ENCODE measurements around the gene WFS1. TPM values are rescaled to one million over a fixed set of nuclear protein-coding genes. Genes with fewer than 3 reads are reported as not detected.

The WFS1 gene
- total and polyA plus RNA-seq, 2 of the 8 experiments (the other 6 are each of a cell fraction or from before 2014, with no cell fraction given) = 29.1 to 43.1 TPM

GRCh38 chr4:6327220-6327917 lies 57.7 kb downstream of the WFS1 start:
- no peak overlapping the region for H3K23ac ChIP-seq (ENCODE audit: insufficient read length)
- H4K91ac ChIP-seq (replicated peaks; ENCODE audit: insufficient read length, low read length) = no peak overlapping the region
- ChIA-PET POLR2A (ENCODE audit: partially characterized antibody) (interaction anchor here (0.9 kb wide), 1 partner anchor 56 kb away, joined by 3 read pairs; no protein-coding TSS in a partner anchor), CTCF (ENCODE audit: partially characterized antibody) (interaction anchor here (0.6 to 22.3 kb wide), 50 partner anchors 9 to 974 kb away, joined by 3 to 908 read pairs (median 3); partner anchors contain the start of genes C4orf50 and WFS1)
- H3K27ac ChIP-seq (ENCODE audit: low read depth, low read length) = no peak overlapping the region
- no peak overlapping the region for H3K4me3 ChIP-seq (ENCODE audit: extremely low read depth in 1 of 4, insufficient read depth in 2 of 4, low read depth in 3 of 4, low read length in 4 of 4)
- H2BK5ac ChIP-seq (ENCODE audit: low read depth, low read length) = no peak overlapping the region
- H3K18ac ChIP-seq (ENCODE audit: extremely low read depth, low read length) = no peak overlapping the region
- H3K4me1 ChIP-seq (replicated peaks in 1 of 4; ENCODE audit: control insufficient read depth in 3 of 4, insufficient read depth in 4 of 4, low read length in 3 of 4) = peaks cover 0 to 8% (median 3%) of the 10 kb centered on the region in 4 experiments; a peak in 3 of 7 replicates
- no peaks in the 10 kb centered on the region for H3K79me1 ChIP-seq (ENCODE audit: low read depth, low read length)
- H3K27me3 ChIP-seq (replicated peaks in 1 of 4; ENCODE audit: control insufficient read depth in 3 of 4, extremely low read depth in 1 of 4, insufficient read depth in 3 of 4, low read length in 3 of 4) = no peaks in the 10 kb centered on the region
- H3K79me2 ChIP-seq (ENCODE audit: control insufficient read depth in 1 of 2, insufficient read depth in 2 of 2, low read length in 2 of 2) = no peaks in the 10 kb centered on the region
- no peak overlapping the region for H2AK5ac ChIP-seq (ENCODE audit: low read depth, low read length)
- H4K5ac ChIP-seq (ENCODE audit: insufficient read length, low read depth, low read length) = no peak overlapping the region
- TF ChIP-seq CHD2 (IDR thresholded peaks at IDR 0.05; ENCODE audit: low read length) (no peak), POLR2A (IDR thresholded peaks at IDR 0.05; ENCODE audit: control extremely low read depth in 1 of 2, low read depth in 2 of 2, low read length in 2 of 2) (no peak), GABPA (IDR thresholded peaks at IDR 0.05; ENCODE audit: borderline replicate concordance, insufficient read depth, low read length) (peak; percentile 40; the same call in 1 of the 2 replicates), RAD21 (IDR thresholded peaks at IDR 0.05 in 1 of 2, conservative IDR thresholded peaks at IDR 0.05 in 1 of 2; ENCODE audit: low read depth in 2 of 2, low read length in 2 of 2) (peak; percentile 95 to 98), CTCF (IDR thresholded peaks at IDR 0.05; ENCODE audit: control extremely low read depth in 1 of 3, insufficient read depth in 1 of 3, low read depth in 1 of 3, low read length in 3 of 3) (peak in 2 of 3 experiments; percentile 97 to 98; a peak in 3 of 4 replicates)
- no peak overlapping the region; the same call in 1 of the 2 replicates for H4K8ac ChIP-seq (ENCODE audit: extremely low read depth, insufficient read depth, low read length)
- no peak overlapping the region for H3K4ac ChIP-seq (replicated peaks; ENCODE audit: insufficient read length, low read depth, low read length)
- no peak overlapping the region for H2BK120ac ChIP-seq (replicated peaks; ENCODE audit: low read depth, low read length)
- H2BK12ac ChIP-seq (ENCODE audit: low read depth, low read length) = no peak overlapping the region
- H4K20me1 ChIP-seq (replicated peaks in 1 of 2; ENCODE audit: control insufficient read depth in 1 of 2, insufficient read depth in 2 of 2, low read length in 2 of 2) = peaks cover 0 to 2% of the 10 kb centered on the region in 2 experiments
- no peak overlapping the region for H2BK20ac ChIP-seq (ENCODE audit: low read length)
- H3K9ac ChIP-seq (replicated peaks in 1 of 4; ENCODE audit: extremely low read depth in 1 of 4, low read depth in 3 of 4, low read length in 3 of 4) = no peak overlapping the region
- no peaks in the 10 kb centered on the region for H3K9me3 ChIP-seq (ENCODE audit: insufficient read depth in 2 of 2, low read depth in 1 of 2, low read length in 1 of 2)
- H3K23me2 ChIP-seq (ENCODE audit: low read depth, low read length) = no peaks in the 10 kb centered on the region
- no peaks in the 10 kb centered on the region for H3K36me3 ChIP-seq (ENCODE audit: control insufficient read depth in 2 of 4, insufficient read depth in 4 of 4, low read length in 3 of 4)
- no peak overlapping the region for H3K14ac ChIP-seq (ENCODE audit: insufficient read length)
- DNase-seq (ENCODE audit: low read depth in 1 of 2, low spot score in 2 of 2) (peak; percentile 38 to 98), FAIRE-seq (peak; percentile 70)
- no peak overlapping the region for H2AFZ ChIP-seq (ENCODE audit: low read length)
- peak overlapping the region in 1 of 2 experiments; percentile 25; a peak in 1 of 4 replicates for H3K4me2 ChIP-seq (ENCODE audit: insufficient read depth in 1 of 2, low read depth in 2 of 2, low read length in 2 of 2)
- H3K56ac ChIP-seq (replicated peaks; ENCODE audit: insufficient read length, low read depth, low read length) = no peak overlapping the region
- 21% methylated on average over 19 of the region's 21 CpGs; no CpG with 5 or more reads in 1 of the 2 experiments for WGBS, 2 experiments (ENCODE audit: extremely low coverage in 1 of 2, insufficient coverage in 1 of 2, insufficient read length in 1 of 2, insufficient replicate concordance in 2 of 2, low coverage in 1 of 2, low lambda C conversion rate in 2 of 2, missing lambda C conversion rate in 1 of 2)
- no peak overlapping the region for H2BK15ac ChIP-seq (ENCODE audit: low read length)
